Measurements from ENCODE around the gene ACY1. TPM values are rescaled to one million over a fixed set of nuclear protein-coding genes. Genes with fewer than 3 reads are reported as not detected.

Gene ACY1
- total and polyA plus RNA-seq, 2 of the 13 experiments (the other 11 are each of a cell fraction or from before 2014, with no cell fraction given): 113 to 162 TPM

DNA sequence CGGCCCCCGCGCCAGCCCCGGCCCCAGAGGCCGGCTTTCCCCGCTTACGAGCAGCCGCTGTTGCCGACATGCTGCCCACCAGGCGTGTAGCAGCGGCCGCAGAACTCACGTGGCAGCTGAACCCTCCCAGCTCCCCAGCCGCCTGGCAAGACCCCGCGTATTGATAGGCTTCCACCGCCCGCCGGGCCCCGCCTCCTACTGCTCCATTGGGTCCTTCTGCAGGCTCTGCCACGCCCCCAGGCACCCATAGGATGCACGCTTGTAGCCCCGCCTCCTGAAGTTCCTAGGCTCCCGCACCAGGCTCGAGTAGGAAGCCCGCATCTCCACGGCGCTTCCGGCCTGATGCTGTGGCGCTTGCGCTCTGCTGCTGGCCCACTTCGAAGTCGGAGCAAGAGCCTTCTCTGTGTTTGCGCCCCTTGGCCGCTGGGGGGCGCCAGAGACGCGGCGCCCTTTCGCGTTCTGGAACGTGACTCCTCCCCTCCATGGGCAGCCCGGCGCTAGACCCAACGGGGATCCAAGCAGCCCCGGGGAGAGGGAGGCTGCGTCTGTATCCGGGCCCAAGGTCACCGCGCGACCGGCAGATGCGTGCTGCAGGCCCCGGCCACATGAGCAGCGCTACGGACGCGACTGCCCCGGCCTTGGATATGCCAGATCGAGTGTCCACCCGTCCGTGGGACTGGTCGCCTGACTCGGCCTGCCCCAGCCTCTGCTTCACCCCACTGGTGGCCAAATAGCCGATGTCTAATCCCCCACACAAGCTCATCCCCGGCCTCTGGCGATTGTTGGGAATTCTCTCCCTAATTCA, 41.3 kb upstream of the ACY1 start, which contains the start of the genes PARP3 and RRP9 (continued):
- TF ChIP-seq, protein P1, sequence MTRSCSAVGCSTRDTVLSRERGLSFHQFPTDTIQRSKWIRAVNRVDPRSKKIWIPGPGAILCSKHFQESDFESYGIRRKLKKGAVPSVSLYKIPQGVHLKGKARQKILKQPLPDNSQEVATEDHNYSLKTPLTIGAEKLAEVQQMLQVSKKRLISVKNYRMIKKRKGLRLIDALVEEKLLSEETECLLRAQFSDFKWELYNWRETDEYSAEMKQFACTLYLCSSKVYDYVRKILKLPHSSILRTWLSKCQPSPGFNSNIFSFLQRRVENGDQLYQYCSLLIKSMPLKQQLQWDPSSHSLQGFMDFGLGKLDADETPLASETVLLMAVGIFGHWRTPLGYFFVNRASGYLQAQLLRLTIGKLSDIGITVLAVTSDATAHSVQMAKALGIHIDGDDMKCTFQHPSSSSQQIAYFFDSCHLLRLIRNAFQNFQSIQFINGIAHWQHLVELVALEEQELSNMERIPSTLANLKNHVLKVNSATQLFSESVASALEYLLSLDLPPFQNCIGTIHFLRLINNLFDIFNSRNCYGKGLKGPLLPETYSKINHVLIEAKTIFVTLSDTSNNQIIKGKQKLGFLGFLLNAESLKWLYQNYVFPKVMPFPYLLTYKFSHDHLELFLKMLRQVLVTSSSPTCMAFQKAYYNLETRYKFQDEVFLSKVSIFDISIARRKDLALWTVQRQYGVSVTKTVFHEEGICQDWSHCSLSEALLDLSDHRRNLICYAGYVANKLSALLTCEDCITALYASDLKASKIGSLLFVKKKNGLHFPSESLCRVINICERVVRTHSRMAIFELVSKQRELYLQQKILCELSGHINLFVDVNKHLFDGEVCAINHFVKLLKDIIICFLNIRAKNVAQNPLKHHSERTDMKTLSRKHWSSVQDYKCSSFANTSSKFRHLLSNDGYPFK (CRISPR knock-in tag; IDR thresholded peaks at IDR 0.05; ENCODE audit: borderline replicate concordance): no peak; the same call in 1 of the 2 replicates
- TF ChIP-seq ZBTB21 (CRISPR knock-in tag; IDR thresholded peaks at IDR 0.05) (no peak), ZNF652 (CRISPR knock-in tag; IDR thresholded peaks at IDR 0.05; ENCODE audit: borderline replicate concordance, low read depth) (no peak), ARID3A (IDR thresholded peaks at IDR 0.05; ENCODE audit: low read depth, low read length) (peak; percentile 7), ZNF414 (CRISPR knock-in tag; IDR thresholded peaks at IDR 0.05) (0 out of 2 replicates have a peak, but pooled peaks have one; percentile 22), ZNF331 (CRISPR knock-in tag; IDR thresholded peaks at IDR 0.05) (peak; percentile 74), NPAS2 (CRISPR knock-in tag; IDR thresholded peaks at IDR 0.05; ENCODE audit: borderline replicate concordance) (no peak), BRCA1 (CRISPR knock-in tag; IDR thresholded peaks at IDR 0.05) (no peak; the same call in 1 of the 2 replicates), HDAC6 (IDR thresholded peaks at IDR 0.05; ENCODE audit: low read depth, low read length) (no peak), GATAD1 (CRISPR knock-in tag; IDR thresholded peaks at IDR 0.05) (peak; percentile 95), CEBPB (IDR thresholded peaks at IDR 0.05; ENCODE audit: borderline replicate concordance, low read depth, low read length) (no peak), NFKB2 (CRISPR knock-in tag; IDR thresholded peaks at IDR 0.05; ENCODE audit: borderline replicate concordance) (peak; percentile 82; the same call in 1 of the 2 replicates), ZNF446 (CRISPR knock-in tag; IDR thresholded peaks at IDR 0.05) (0 out of 2 replicates have a peak, but pooled peaks have one; percentile 31), ZKSCAN1 (IDR thresholded peaks at IDR 0.05; ENCODE audit: low read length) (no peak), ZNF644 (CRISPR knock-in tag; IDR thresholded peaks at IDR 0.05; ENCODE audit: low read depth) (no peak), TFE3 (CRISPR knock-in tag; IDR thresholded peaks at IDR 0.05) (peak; percentile 80), ZNF550 (CRISPR knock-in tag; IDR thresholded peaks at IDR 0.05; ENCODE audit: borderline replicate concordance) (no peak), YY1 (IDR thresholded peaks at IDR 0.05; ENCODE audit: insufficient read depth, insufficient replicate concordance, low read depth, low read length) (peak; percentile 58), SNRNP70 (IDR thresholded peaks at IDR 0.05; ENCODE audit: low read depth, low read length) (no peak), ZBTB20 (CRISPR knock-in tag; IDR thresholded peaks at IDR 0.05; ENCODE audit: borderline replicate concordance, low read depth) (peak; percentile 74; the same call in 1 of the 2 replicates), ZNF121 (CRISPR knock-in tag; IDR thresholded peaks at IDR 0.05) (peak; percentile 48; the same call in 1 of the 2 replicates), ZSCAN30 (CRISPR knock-in tag; IDR thresholded peaks at IDR 0.05) (no peak), RNF2 (conservative IDR thresholded peaks at IDR 0.05; ENCODE audit: low read depth) (peak; percentile 85; the same call in 1 of the 2 replicates), POLR2G (IDR thresholded peaks at IDR 0.05; ENCODE audit: low read depth, low read length) (peak; percentile 83)

Data from HepG2 (cell line).